ENCODE measurements around the gene KCNN3.

KCNN3 gene

DNA sequence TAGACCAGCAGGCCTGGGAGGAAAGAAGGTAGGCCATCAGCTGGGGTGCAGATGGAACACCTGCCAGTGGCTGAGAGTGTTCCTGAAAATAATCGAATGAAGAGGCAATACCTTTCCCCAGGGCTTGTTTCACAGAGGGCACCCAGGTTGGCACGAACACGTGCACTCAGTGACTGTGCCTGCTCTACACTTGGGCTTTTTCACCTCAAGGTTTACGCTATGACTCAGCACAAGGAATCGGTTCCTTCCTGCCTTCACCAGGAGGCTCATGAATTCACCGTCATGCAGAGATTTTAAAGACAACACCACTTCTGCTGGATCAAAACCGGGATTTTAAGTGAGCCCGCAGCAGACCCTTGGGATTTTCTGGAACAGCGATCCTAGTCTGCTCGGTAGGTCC lies 143.6 kb downstream of the KCNN3 start:
- no peak overlapping the region for H3K27ac ChIP-seq
- TF ChIP-seq, protein P1, sequence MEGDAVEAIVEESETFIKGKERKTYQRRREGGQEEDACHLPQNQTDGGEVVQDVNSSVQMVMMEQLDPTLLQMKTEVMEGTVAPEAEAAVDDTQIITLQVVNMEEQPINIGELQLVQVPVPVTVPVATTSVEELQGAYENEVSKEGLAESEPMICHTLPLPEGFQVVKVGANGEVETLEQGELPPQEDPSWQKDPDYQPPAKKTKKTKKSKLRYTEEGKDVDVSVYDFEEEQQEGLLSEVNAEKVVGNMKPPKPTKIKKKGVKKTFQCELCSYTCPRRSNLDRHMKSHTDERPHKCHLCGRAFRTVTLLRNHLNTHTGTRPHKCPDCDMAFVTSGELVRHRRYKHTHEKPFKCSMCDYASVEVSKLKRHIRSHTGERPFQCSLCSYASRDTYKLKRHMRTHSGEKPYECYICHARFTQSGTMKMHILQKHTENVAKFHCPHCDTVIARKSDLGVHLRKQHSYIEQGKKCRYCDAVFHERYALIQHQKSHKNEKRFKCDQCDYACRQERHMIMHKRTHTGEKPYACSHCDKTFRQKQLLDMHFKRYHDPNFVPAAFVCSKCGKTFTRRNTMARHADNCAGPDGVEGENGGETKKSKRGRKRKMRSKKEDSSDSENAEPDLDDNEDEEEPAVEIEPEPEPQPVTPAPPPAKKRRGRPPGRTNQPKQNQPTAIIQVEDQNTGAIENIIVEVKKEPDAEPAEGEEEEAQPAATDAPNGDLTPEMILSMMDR (conservative IDR thresholded peaks at IDR 0.05) = no peak

DNA sequence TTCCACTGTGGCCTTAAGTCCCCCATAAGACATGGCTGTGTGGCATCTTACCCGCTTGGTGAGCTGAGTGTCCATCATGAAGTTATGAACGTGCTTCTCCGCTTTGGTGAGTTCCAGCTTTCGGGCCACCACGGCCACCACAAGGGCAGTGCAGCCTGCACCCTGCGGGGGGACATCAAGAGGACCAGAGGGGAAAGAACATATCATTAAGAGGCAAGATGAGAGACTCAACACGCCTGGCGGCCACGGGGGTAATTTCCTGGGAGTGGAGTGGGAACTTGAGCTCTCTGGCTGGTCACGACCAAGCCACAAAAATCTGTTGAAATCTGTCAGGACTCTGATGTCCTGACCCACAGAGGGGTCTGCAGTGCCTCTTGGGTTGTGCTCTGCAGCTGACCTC lies 144.2 kb downstream of the KCNN3 start:
- H3K27ac ChIP-seq = no peak overlapping the region
- TF ChIP-seq, protein P1 (conservative IDR thresholded peaks at IDR 0.05) = no peak

DNA sequence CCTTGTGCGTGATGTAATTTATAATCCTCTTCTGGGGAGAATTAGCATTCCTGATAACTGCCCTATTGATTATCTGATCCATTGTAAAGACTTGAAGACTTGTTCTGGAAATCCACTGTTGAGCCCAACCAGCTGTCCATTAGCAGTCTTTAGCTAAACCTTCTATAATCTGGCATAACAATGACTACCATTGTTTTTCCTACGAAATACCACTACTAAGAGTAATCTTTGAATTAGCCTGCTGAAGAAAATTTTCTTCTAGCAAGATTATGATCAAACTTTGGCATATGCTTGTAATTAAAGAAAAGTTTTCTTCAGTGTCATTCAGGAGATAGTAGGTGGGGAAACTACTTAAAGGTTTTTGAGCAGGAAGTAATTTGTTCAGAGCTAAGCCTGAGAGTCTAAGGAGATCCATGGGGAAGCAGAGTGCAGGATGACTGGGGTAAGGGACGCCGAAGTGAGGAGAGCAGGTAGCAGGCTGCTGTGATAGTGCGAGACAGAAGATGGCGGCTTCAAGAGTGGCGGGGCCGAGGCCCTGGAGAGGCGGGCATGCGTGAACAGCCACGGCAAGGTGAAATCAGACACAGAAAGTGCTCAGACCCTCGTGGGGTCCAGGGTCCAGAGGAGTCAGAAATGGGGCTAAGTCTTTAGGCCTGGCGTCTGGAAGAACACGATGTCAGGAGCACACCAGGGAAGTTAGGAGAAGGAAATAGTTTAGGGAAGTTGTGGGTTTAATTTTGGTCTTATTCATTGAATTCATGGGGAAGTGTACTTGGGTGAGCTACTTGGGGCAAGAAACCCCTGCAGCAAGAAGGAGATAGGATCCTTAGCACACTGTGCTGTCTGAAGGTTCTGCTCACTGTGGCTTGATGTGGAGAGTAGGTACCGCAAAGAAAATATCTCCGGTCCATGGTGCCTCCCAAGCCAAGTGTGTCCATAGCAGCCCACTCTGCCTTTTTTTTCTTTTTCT lies 149.5 kb downstream of the KCNN3 start:
- TF ChIP-seq, protein P1 (conservative IDR thresholded peaks at IDR 0.05) = no peak
- H3K27ac ChIP-seq = no peak overlapping the region

DNA sequence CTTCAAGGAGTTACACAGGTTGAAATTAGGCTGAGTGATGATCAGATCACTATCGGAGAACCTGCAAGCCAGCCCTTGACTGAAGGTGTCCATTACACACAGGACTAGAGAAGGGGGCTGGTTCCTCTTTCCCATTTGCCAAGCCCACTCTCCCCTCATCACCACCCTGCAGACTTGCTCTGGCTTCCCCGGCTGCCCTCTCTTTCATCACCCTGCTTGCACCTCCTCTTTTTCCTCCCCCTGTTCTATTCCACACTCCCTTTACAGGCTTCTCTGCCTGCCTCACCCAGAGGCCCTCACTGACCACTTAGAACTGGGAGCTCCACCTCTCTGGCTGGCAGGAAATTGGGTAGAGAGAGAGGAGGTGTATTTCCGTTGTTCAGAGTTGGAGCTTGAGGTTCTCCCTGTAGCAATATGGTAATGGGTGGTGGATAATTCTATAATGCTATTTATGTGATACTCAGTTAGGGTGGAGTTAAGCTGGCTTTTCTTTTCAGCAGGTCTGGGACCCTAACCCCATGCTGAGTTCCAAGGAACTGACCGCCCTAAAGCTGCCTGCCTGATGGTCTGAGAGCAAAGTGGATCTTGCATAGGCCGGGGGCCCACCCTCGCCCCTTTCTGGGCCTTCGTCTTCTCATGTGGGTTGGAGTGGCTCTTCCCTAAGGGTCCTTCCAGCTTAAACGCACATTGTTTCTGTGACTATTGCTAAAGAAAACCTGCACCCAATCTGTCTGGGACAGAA lies 150.3 kb downstream of the KCNN3 start:
- TF ChIP-seq, protein P1 (conservative IDR thresholded peaks at IDR 0.05) = no peak
- no peak overlapping the region for H3K27ac ChIP-seq

DNA sequence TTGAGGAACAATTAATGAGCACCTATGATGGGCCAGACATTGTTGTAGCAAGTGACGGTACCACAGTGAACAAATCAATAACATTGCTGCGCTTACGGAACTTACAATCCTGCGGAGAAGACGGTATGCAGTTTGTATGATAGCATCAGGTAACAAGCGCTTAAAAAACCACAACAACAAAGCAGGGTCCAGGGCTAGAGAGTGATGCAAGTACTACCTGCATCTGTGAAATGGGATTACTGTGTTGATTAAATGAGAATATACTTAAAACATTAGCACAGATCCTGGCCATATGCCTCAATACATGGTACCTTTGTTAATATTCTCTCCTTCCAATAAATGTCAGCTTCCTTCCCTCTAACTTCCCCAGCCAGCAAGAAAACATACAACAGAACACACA lies 151.5 kb downstream of the KCNN3 start:
- H3K27ac ChIP-seq = peak overlapping the region; percentile 53; the same call in 1 of the 2 replicates
- TF ChIP-seq, protein P1 (conservative IDR thresholded peaks at IDR 0.05) = no peak

DNA sequence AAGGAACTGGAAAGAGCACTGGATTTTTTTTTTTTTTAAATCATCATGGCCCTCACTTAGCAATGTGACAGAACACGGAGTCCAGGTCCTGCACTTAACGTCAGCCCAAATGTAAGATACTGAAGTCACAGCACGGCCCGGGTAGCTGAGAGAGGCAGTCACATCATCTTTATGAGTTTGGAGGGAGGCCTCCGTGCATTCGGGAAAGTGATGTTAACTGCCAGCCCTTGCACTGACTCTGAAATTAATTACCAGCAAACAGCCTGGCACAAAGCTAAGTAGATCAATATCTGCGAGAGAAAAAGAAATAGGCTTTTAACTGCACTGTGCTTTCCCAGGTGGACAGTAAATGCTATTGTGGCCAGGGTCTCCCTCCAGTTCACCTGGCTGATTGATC lies 152.6 kb downstream of the KCNN3 start:
- H3K27ac ChIP-seq = peak overlapping the region; percentile 53
- TF ChIP-seq, protein P1 (conservative IDR thresholded peaks at IDR 0.05) = no peak

Data from VCaP (cell line).